ENCODE results near the gene THRSP. TPM values are rescaled to one million over a fixed set of nuclear protein-coding genes. Genes with fewer than 3 reads are reported as not detected.

THRSP gene
- total RNA-seq, 1 experiment from 2014 or later, result not detected

DNA sequence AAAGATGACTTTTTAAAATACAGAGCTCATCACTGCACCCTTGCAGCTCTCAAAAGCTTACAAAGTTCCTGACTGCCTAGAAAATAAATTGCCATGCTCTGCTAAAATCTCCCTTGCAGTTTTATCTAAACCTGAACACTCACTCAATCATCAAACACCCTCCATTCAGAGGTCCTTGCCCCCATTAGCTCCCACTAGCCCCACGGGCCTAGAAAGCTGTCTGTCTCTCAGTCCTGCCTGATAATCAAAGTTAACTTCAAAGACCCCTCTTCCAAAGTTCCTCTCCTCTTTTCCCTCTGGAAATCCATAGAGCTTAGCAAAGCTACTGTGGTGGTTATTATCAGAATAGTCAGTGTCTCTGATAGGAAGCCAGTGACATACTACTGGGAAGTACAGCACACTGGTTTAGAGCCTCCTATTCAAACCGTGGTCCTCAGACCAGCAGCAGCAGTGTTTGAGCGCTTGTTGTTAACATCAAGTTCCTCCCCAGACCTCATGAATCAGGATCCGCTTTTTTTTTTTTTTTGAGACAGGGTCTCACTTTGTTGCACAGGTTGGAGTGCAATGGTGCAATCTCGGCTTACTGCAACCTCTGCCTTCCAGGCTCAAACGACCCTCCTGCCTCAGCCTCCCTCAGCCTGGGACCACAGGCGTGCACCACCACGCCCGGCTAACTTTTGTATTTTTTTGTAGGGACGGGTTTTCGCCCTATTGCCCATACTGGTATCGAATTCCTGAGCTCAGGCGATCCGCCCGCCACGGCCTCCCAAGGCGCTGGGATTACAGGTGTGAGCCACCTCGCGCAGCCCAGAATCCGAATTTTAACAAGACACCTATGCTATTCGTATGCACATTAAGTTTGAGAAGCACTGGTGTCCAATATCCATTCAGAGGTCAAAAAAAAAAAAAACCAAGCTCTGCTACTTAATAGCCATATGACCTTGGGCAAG lies 14.8 kb downstream of the THRSP start:
- WGBS (ENCODE audit: extremely low coverage, insufficient read length, low lambda C conversion rate), result no CpG with 5 or more reads among the region's 21 CpGs
- TF ChIP-seq, protein P1, sequence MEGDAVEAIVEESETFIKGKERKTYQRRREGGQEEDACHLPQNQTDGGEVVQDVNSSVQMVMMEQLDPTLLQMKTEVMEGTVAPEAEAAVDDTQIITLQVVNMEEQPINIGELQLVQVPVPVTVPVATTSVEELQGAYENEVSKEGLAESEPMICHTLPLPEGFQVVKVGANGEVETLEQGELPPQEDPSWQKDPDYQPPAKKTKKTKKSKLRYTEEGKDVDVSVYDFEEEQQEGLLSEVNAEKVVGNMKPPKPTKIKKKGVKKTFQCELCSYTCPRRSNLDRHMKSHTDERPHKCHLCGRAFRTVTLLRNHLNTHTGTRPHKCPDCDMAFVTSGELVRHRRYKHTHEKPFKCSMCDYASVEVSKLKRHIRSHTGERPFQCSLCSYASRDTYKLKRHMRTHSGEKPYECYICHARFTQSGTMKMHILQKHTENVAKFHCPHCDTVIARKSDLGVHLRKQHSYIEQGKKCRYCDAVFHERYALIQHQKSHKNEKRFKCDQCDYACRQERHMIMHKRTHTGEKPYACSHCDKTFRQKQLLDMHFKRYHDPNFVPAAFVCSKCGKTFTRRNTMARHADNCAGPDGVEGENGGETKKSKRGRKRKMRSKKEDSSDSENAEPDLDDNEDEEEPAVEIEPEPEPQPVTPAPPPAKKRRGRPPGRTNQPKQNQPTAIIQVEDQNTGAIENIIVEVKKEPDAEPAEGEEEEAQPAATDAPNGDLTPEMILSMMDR (conservative IDR thresholded peaks at IDR 0.05), result no peak
- Histone ChIP-seq H2BK15ac (ENCODE audit: low read depth, low read length) (no peak overlapping the region), H2AK5ac (ENCODE audit: insufficient read length, low read length) (no peak overlapping the region), H3K18ac (ENCODE audit: insufficient read length, low read depth, low read length) (no peak overlapping the region), H3K4me2 (ENCODE audit: insufficient read depth, insufficient read length, low read length) (peak overlapping the region; percentile 100), H2BK120ac (ENCODE audit: low read depth, low read length, poor library complexity, severe bottlenecking) (no peak overlapping the region), H3K9me3 (ENCODE audit: control insufficient read depth, low read depth, low read length) (no peaks in the 10 kb centered on the region), H3K14ac (ENCODE audit: insufficient read depth, low read length) (no peak overlapping the region), H3K9ac (ENCODE audit: extremely low read depth, insufficient read length, low read length) (peak overlapping the region; percentile 87), H3T11ph (ENCODE audit: low read length) (no peak overlapping the region), H3K27me3 (ENCODE audit: insufficient read depth, low read length) (no peaks in the 10 kb centered on the region), H3K4me1 (ENCODE audit: insufficient read depth, low read length) (no peaks in the 10 kb centered on the region), H3K4ac (ENCODE audit: low read depth, low read length) (no peak overlapping the region), H2BK5ac (ENCODE audit: insufficient read length, low read length) (no peak overlapping the region), H3K27ac (ENCODE audit: insufficient read length, low read depth, low read length) (no peak overlapping the region), H3K56ac (ENCODE audit: insufficient read length, low read depth, low read length) (no peak overlapping the region), H4K5ac (ENCODE audit: insufficient read length, low read depth, low read length) (no peak overlapping the region), H4K8ac (replicated peaks; ENCODE audit: insufficient read length, low read depth, low read length) (no peak overlapping the region), H2BK20ac (ENCODE audit: low read depth, low read length, poor library complexity, severe bottlenecking) (no peak overlapping the region), H4K91ac (ENCODE audit: insufficient read length, low read depth, low read length) (no peak overlapping the region), H2BK12ac (ENCODE audit: insufficient read length, low read depth, low read length) (no peak overlapping the region), H3K79me2 (ENCODE audit: insufficient read depth, low read length) (peaks cover 17% of the 10 kb centered on the region; the same call in 1 of the 2 replicates), H3K23ac (ENCODE audit: insufficient read length, low read depth, low read length) (no peak overlapping the region), H3K23me2 (ENCODE audit: insufficient read length, low read depth, low read length, poor library complexity, severe bottlenecking) (peaks cover 8% of the 10 kb centered on the region), H3K79me1 (ENCODE audit: insufficient read depth, low read depth, low read length, poor library complexity, severe bottlenecking) (no peaks in the 10 kb centered on the region), H2AFZ (ENCODE audit: low read length) (no peak overlapping the region), H4K20me1 (ENCODE audit: control insufficient read depth, insufficient read depth, insufficient read length) (no peaks in the 10 kb centered on the region)
- Mint-ChIP-seq H3K4me3 (peak overlapping the region; percentile 91 to 92), H3K27me3 (ENCODE audit: low read depth) (peaks cover 10% of the 10 kb centered on the region), H3K4me1 (peaks cover 11 to 16% of the 10 kb centered on the region in 2 experiments), H3K36me3 (ENCODE audit: insufficient read depth in 1 of 3, low read depth in 3 of 3) (peaks cover 0 to 11% (median 5%) of the 10 kb centered on the region in 3 experiments; a peak in 4 of 7 replicates), H3K9me3 (no peaks in the 10 kb centered on the region; a peak in 1 of 5 replicates), H3K27ac (peak overlapping the region; percentile 8 to 97 (median 94); a peak in 3 of 7 replicates)
- no peak for DNase-seq

Measured in H9 (cell line).